Endothelial cell of umbilical vein (primary cell): ENCODE results near the gene M1AP. TPM values are rescaled to one million over a fixed set of nuclear protein-coding genes. Genes with fewer than 3 reads are reported as not detected.

Experiments used
- BruUV-seq: library from RNA; stranded (reverse); fragments of 400-500 nt; replicated peaks from 2 replicates; lab custom pipeline; 2021; lab: Mats Ljungman, UMichigan
- CTCF ChIA-PET: fragments of 300-600, 350-600 bp; sonication (Branson Sonifier 250); formaldehyde crosslinking; loops from one replicate; lab custom pipeline; 2021; ENCODE audit warnings: antibody characterized with exemption, inconsistent platforms; lab: Charles Lee
- POLR2A ChIA-PET: fragments of 300-600, 350-600 bp; sonication (Branson Sonifier 250); formaldehyde crosslinking; loops from one replicate; lab custom pipeline; 2021; ENCODE audit warnings: antibody characterized with exemption, inconsistent platforms; lab: Charles Lee
- DNase-seq: peaks from one replicate; pipeline ENCODE4 v3.0.0-alpha.2; 2011; ENCODE audit warnings: low read depth, low spot score
- FAIRE-seq: peaks from 2 replicates; lab custom pipeline; 2011; peaks lifted over from hg19 to GRCh38; lab: Jason Lieb, UNC
- H2AFZ ChIP-seq: 2 replicates; pipeline ENCODE4 v1.6.0; 2012; ENCODE audit warnings: low read depth, low read length, control low read depth, inconsistent platforms
- H3K27ac ChIP-seq: 2 replicates; pipeline ENCODE4 v1.5.1; 2011; ENCODE audit warnings: low read depth, mild to moderate bottlenecking, control low read depth, low read length, moderate library complexity; ENCODE audit not compliant: insufficient read depth
- H3K27me3 ChIP-seq, 2 experiments: 2 replicates each; pipeline versions ENCODE4 v1.6.0 to v1.6.1; 2011; ENCODE audit warnings: low read length in 2 of 2, mixed read lengths in 1 of 2; ENCODE audit not compliant: control insufficient read depth in 2 of 2, insufficient read depth in 2 of 2
- H3K36me3 ChIP-seq, 2 experiments: 2 replicates in 1 of 2; 3 replicates in 1 of 2; pipeline ENCODE4 v1.5.1; 2011; ENCODE audit warnings: low read length in 2 of 2, mild to moderate bottlenecking in 1 of 2, moderate library complexity in 1 of 2; ENCODE audit not compliant: control insufficient read depth in 2 of 2, insufficient read depth in 2 of 2; ENCODE audit errors: extremely low read depth in 1 of 2
- H3K4me1 ChIP-seq: 3 replicates; pipeline ENCODE4 v1.5.1; 2011; ENCODE audit warnings: mild to moderate bottlenecking, low read length; ENCODE audit not compliant: control insufficient read depth, insufficient read depth; ENCODE audit errors: extremely low read depth
- H3K4me2 ChIP-seq: 2 replicates; pipeline ENCODE4 v1.6.1; 2011; ENCODE audit warnings: low read length, control low read depth, mixed read lengths; ENCODE audit not compliant: insufficient read depth
- H3K4me3 ChIP-seq, 3 experiments: fragments of 200-600 bp in 1 of 3; sonication (generic), shearing (Covaris generic) in 1 of 3; replicated peaks in 1 of 3; 2 replicates each; pipeline ENCODE4 v1.5.1; 2011 to 2016; ENCODE audit warnings: control low read depth in 3 of 3, low read length in 3 of 3, mild to moderate bottlenecking in 2 of 3, inconsistent platforms in 1 of 3, low read depth in 1 of 3, moderate library complexity in 1 of 3; ENCODE audit not compliant: insufficient read depth in 1 of 3
- H3K79me2 ChIP-seq: 2 replicates; pipeline ENCODE4 v1.6.0; 2012; ENCODE audit warnings: low read length, inconsistent platforms; ENCODE audit not compliant: control insufficient read depth, insufficient read depth
- H3K9ac ChIP-seq: replicated peaks from 2 replicates; pipeline ENCODE3; 2011; ENCODE audit warnings: low read length, control low read depth; ENCODE audit not compliant: insufficient read depth; ENCODE audit errors: extremely low read depth
- H3K9me1 ChIP-seq: replicated peaks from 3 replicates; pipeline ENCODE4 v1.6.0; 2011; ENCODE audit warnings: mild to moderate bottlenecking, low read length; ENCODE audit not compliant: control insufficient read depth, insufficient read depth; ENCODE audit errors: extremely low read depth
- H3K9me3 ChIP-seq: replicated peaks from 2 replicates; pipeline ENCODE4 v1.5.1; 2012; ENCODE audit warnings: low read length, inconsistent platforms; ENCODE audit not compliant: control insufficient read depth, insufficient read depth
- H4K20me1 ChIP-seq: replicated peaks from 2 replicates; pipeline ENCODE3; 2011; ENCODE audit warnings: mild to moderate bottlenecking, low read length; ENCODE audit not compliant: control insufficient read depth, insufficient read depth; ENCODE audit errors: extremely low read depth
- CTCF ChIP-seq, 2 donors: IDR thresholded peaks; 1 replicate in 1 of 2; 2 replicates in 1 of 2; pipeline ENCODE4 v1.5.1; 2011; ENCODE audit warnings: low read length in 2 of 2, mild to moderate bottlenecking in 2 of 2, moderate library complexity in 2 of 2, control low read depth in 1 of 2, inconsistent platforms in 1 of 2, low read depth in 1 of 2; ENCODE audit not compliant: insufficient read depth in 1 of 2; ENCODE audit errors: extremely low read depth in 1 of 2
- EZH2 ChIP-seq: IDR thresholded peaks from 2 replicates; pipeline ENCODE4 v1.6.1; 2012; ENCODE audit warnings: borderline replicate concordance, low read depth, mild to moderate bottlenecking, moderate library complexity, low read length, inconsistent platforms; ENCODE audit not compliant: severe bottlenecking
- FOS ChIP-seq: IDR thresholded peaks from 2 replicates; pipeline ENCODE4 v1.6.1; 2011; ENCODE audit warnings: mild to moderate bottlenecking, low read length, moderate library complexity, borderline replicate concordance; ENCODE audit not compliant: insufficient read depth
- GATA2 ChIP-seq: IDR thresholded peaks from 2 replicates; pipeline ENCODE4 v1.7.0; 2011; ENCODE audit warnings: low read depth, mild to moderate bottlenecking, moderate library complexity, mixed read lengths, low read length; ENCODE audit not compliant: insufficient read length, insufficient read depth
- JUN ChIP-seq: IDR thresholded peaks from 2 replicates; pipeline ENCODE4 v1.6.1; 2011; ENCODE audit warnings: borderline replicate concordance, low read depth; ENCODE audit not compliant: insufficient read length, insufficient read depth
- MAX ChIP-seq: IDR thresholded peaks from 2 replicates; pipeline ENCODE4 v1.6.1; 2011; ENCODE audit not compliant: insufficient read depth, insufficient read length
- MYC ChIP-seq: IDR thresholded peaks from one replicate; pipeline ENCODE4 v1.6.1; 2011; ENCODE audit warnings: mild to moderate bottlenecking, low read depth, low read length
- POLR2A ChIP-seq: IDR thresholded peaks from 2 replicates; pipeline ENCODE4 v1.6.1; 2012; ENCODE audit warnings: low read depth, mild to moderate bottlenecking, control low read depth, low read length
- POLR2AphosphoS5 ChIP-seq: IDR thresholded peaks from 2 replicates; pipeline ENCODE4 v1.6.1; 2012; ENCODE audit warnings: low read depth, mild to moderate bottlenecking, control low read depth, low read length, moderate library complexity; ENCODE audit not compliant: insufficient read depth
- dilution Hi-C: fragments of 300-500 bp; cut with MboI; formaldehyde crosslinking; loops from one replicate; pipeline ENCODE4 v1.15.0; 2019; ENCODE audit warnings: low sequenced_read_pairs; ENCODE audit not compliant: extremely low pct_ligation_motif_present
- intact Hi-C: fragments of 100-400 bp; cut with micrococcal nuclease; formaldehyde crosslinking; loops from one replicate; pipeline ENCODE4 v1.10.0; 2022
- polyA plus RNA-seq, 4 experiments: library from polyadenylated mRNA; depleted of rRNA in 3 of 4; stranded (reverse) in 3 of 4; unstranded in 1 of 4; fragments of >200 nt; gene quantifications; 2 replicates each; pipeline versions ENCODE4 v1.2.1 to v1.2.3, GENCODE V29; 2011 to 2012; ENCODE audit warnings: missing spikeins in 1 of 4
- total RNA-seq: library from RNA; stranded (reverse); gene quantifications from 2 replicates; pipeline ENCODE4 v1.2.3, GENCODE V29; 2021

Gene M1AP
- total and polyA plus RNA-seq, 2 donors (not counting 3 experiments of a cell fraction or from before 2014, with no cell fraction given) = 0.04 TPM; not detected in 1

GRCh38 chr2:74632939-74633312 is 15.2 kb downstream of the M1AP start:
- dilution Hi-C loops = no loop called here
- no TSS peak for BruUV-seq
- H3K27me3 ChIP-seq = peaks cover 5 to 17% of the 10 kb centered on the region in 2 experiments

More at GRCh38 chr2:74632939-74633312, 15.2 kb downstream of the M1AP start:
- no peaks in the 10 kb centered on the region for H3K9me3 ChIP-seq
- TF ChIP-seq EZH2 (no peak), JUN (no peak), GATA2 (no peak), POLR2A (no peak), MAX (no peak), FOS (no peak), POLR2AphosphoS5 (no peak), CTCF (IDR thresholded peaks at IDR 0.05; ENCODE audit: extremely low read depth in 1 of 2, insufficient read depth in 1 of 2, low read depth in 1 of 2, low read length in 2 of 2) (no peak), MYC (no peak)
- H3K4me2 ChIP-seq = no peak overlapping the region
- H3K4me1 ChIP-seq = no peaks in the 10 kb centered on the region
- H3K79me2 ChIP-seq = no peaks in the 10 kb centered on the region
- no peaks in the 10 kb centered on the region for H3K36me3 ChIP-seq
- DNase-seq (no peak), FAIRE-seq (no peak)
- ChIA-PET POLR2A (no interaction called here), CTCF (no interaction called here)
- H3K9me1 ChIP-seq = no peaks in the 10 kb centered on the region
- H3K27ac ChIP-seq = no peak overlapping the region
- no peaks in the 10 kb centered on the region for H4K20me1 ChIP-seq
- H3K9ac ChIP-seq = no peak overlapping the region
- H3K4me3 ChIP-seq = no peak overlapping the region
- intact Hi-C loops = no loop called here
- H2AFZ ChIP-seq = no peak overlapping the region
